B cell (primary cell): ENCODE measurements around the gene FBLN7. TPM values are rescaled to one million over a fixed set of nuclear protein-coding genes. Genes with fewer than 3 reads are reported as not detected.

Experiments
- ATAC-seq: fragments of 200-7000 bp; cut with Tn5 transposase; one replicate; pipeline ENCODE4 v1.10.0; 2021; ENCODE audit warnings: low read depth, mild to moderate bottlenecking, moderate number of reproducible peaks, moderate library complexity
- CTCF ChIA-PET: fragments of 350-600 bp; sonication (Branson Sonifier 250); formaldehyde crosslinking; loops from one replicate; lab custom pipeline; 2021; ENCODE audit warnings: antibody characterized with exemption, inconsistent platforms; lab: Charles Lee
- POLR2A ChIA-PET: fragments of 350-600 bp; sonication (Branson Sonifier 250); formaldehyde crosslinking; loops from one replicate; lab custom pipeline; 2021; ENCODE audit warnings: antibody characterized with exemption; lab: Charles Lee
- DNase-seq: peaks from one replicate; pipeline ENCODE4 v3.0.0; 2013
- H2AFZ ChIP-seq: 2 replicates; pipeline ENCODE4 v1.6.1; 2012; ENCODE audit warnings: mild to moderate bottlenecking, low read depth, low read length; ENCODE audit not compliant: insufficient read depth, poor library complexity, severe bottlenecking
- H3K27ac ChIP-seq, 2 donors: 1 replicate in 1 of 2; 2 replicates in 1 of 2; pipeline ENCODE4 v1.5.1; 2012 to 2013; ENCODE audit warnings: low read length in 2 of 2, mild to moderate bottlenecking in 2 of 2, moderate library complexity in 1 of 2
- H3K27me3 ChIP-seq, 4 experiments: fragments of 200-600 bp in 1 of 4; sonication (generic) in 1 of 4; replicated peaks in 1 of 4; 1 replicate in 2 of 4; 2 replicates in 2 of 4; pipeline versions ENCODE4 v1.6.1 to v1.7.0; 2013 to 2016; ENCODE audit warnings: low read length in 3 of 4, mild to moderate bottlenecking in 2 of 4, mixed read lengths in 1 of 4, moderate library complexity in 1 of 4; ENCODE audit not compliant: insufficient read depth in 4 of 4, control insufficient read depth in 3 of 4; ENCODE audit errors: control extremely low read depth in 1 of 4
- H3K36me3 ChIP-seq, 2 experiments: replicated peaks in 1 of 2; 1 replicate in 1 of 2; 2 replicates in 1 of 2; pipeline versions ENCODE4 v1.6.1 to v1.7.1; 2013; ENCODE audit warnings: low read length in 1 of 2; ENCODE audit not compliant: insufficient read depth in 2 of 2, control insufficient read depth in 1 of 2; ENCODE audit errors: control extremely low read depth in 1 of 2, extremely low read depth in 1 of 2
- H3K4me1 ChIP-seq, 2 donors: fragments of 200-600 bp in 1 of 2; sonication (generic) in 1 of 2; 1 replicate in 1 of 2; 2 replicates in 1 of 2; pipeline versions ENCODE4 v1.5.1 to v1.6.1; 2013 to 2017; ENCODE audit warnings: low read length in 2 of 2; ENCODE audit not compliant: control insufficient read depth in 2 of 2, insufficient read depth in 2 of 2
- H3K4me2 ChIP-seq: replicated peaks from 2 replicates; pipeline ENCODE3; 2012; ENCODE audit warnings: mild to moderate bottlenecking, low read depth, low read length; ENCODE audit not compliant: poor library complexity, severe bottlenecking
- H3K4me3 ChIP-seq, 5 experiments: fragments of 200-600 bp in 1 of 5; sonication (generic) in 1 of 5; 1 replicate in 3 of 5; 2 replicates in 2 of 5; pipeline versions ENCODE4 v1.5.1 to v1.7.0; 2011 to 2016; ENCODE audit warnings: low read length in 4 of 5, mild to moderate bottlenecking in 4 of 5, low read depth in 2 of 5, control low read depth in 1 of 5, moderate library complexity in 1 of 5; ENCODE audit not compliant: insufficient read depth in 1 of 5; ENCODE audit errors: control extremely low read depth in 1 of 5, extremely low read depth in 1 of 5
- H3K79me2 ChIP-seq: fragments of 200-600 bp; sonication (generic); one replicate; pipeline ENCODE4 v1.6.0; 2016; ENCODE audit warnings: low read length; ENCODE audit not compliant: control insufficient read depth, insufficient read depth
- H3K9ac ChIP-seq: fragments of 200-600 bp; sonication (generic); 2 replicates; pipeline ENCODE4 v1.6.1; 2017; ENCODE audit warnings: mild to moderate bottlenecking, low read length, moderate library complexity
- H3K9me3 ChIP-seq, 3 donors: one replicate each; pipeline versions ENCODE4 v1.6.1 to v1.7.1; 2013; ENCODE audit warnings: low read length in 2 of 3; ENCODE audit not compliant: control insufficient read depth in 2 of 3, insufficient read depth in 1 of 3; ENCODE audit errors: control extremely low read depth in 1 of 3
- H4K20me1 ChIP-seq: 2 replicates; pipeline ENCODE4 v1.6.0; 2012; ENCODE audit warnings: mild to moderate bottlenecking, low read length; ENCODE audit not compliant: insufficient read depth, control insufficient read depth, poor library complexity, severe bottlenecking
- H3K27ac Mint-ChIP-seq: one replicate; pipeline ENCODE4 v1.8.0; 2021; ENCODE audit warnings: mixed read lengths
- H3K27me3 Mint-ChIP-seq: one replicate; pipeline ENCODE4 v1.8.0; 2021; ENCODE audit warnings: mixed read lengths
- H3K4me1 Mint-ChIP-seq: one replicate; pipeline ENCODE4 v1.8.0; 2021; ENCODE audit warnings: mixed read lengths
- H3K4me3 Mint-ChIP-seq: one replicate; pipeline ENCODE4 v1.8.0; 2021; ENCODE audit warnings: mixed read lengths
- H3K9me3 Mint-ChIP-seq: one replicate; pipeline ENCODE4 v1.8.0; 2022; ENCODE audit warnings: mixed read lengths; ENCODE audit not compliant: insufficient read depth
- EZH2 ChIP-seq: IDR thresholded peaks from 2 replicates; pipeline ENCODE4 v1.6.1; 2012; ENCODE audit warnings: borderline replicate concordance, low read depth, mild to moderate bottlenecking, moderate library complexity, low read length; ENCODE audit not compliant: insufficient read depth, poor library complexity, severe bottlenecking
- WGBS: methylation state at CpG from one replicate; pipeline ENCODE4 v1.1.5; 2013; ENCODE audit warnings: missing lambda C conversion rate; ENCODE audit not compliant: insufficient coverage; 5-methylcytosine and 5-hydroxymethylcytosine counted together
- intact Hi-C: fragments of 100-400 bp; cut with micrococcal nuclease; formaldehyde crosslinking; loops from one replicate; pipeline ENCODE4 v1.10.0; 2022
- polyA plus RNA-seq: library from polyadenylated mRNA; depleted of rRNA; stranded (reverse); fragments of >200 nt; gene quantifications from 2 replicates; pipeline ENCODE4 v1.2.3, GENCODE V29; 2012
- total RNA-seq, 2 donors: library from RNA; stranded (reverse); fragments of 120-200 nt in 1 of 2; gene quantifications; 1 replicate in 1 of 2; 2 replicates in 1 of 2; pipeline versions ENCODE4 v1.2.3 to v1.2.4, GENCODE V29; 2013 to 2022
- TF ChIP-seq, protein P1 (sequence below): fragments of 200-600 bp; IDR thresholded peaks from one replicate; pipeline ENCODE4 v1.8.0; 2022; ENCODE audit warnings: antibody characterized with exemption, mild to moderate bottlenecking

The FBLN7 gene
- total and polyA plus RNA-seq, 2 donors (not counting 1 experiment from before 2014, with no cell fraction given), result 0.13 to 1.1 TPM

GRCh38 chr2:112133344-112133743 is 4.8 kb upstream of the FBLN7 start:
- H3K27me3 Mint-ChIP-seq, result peaks cover 10% of the 10 kb centered on the region

GRCh38 chr2:112134120-112134519 is 4.1 kb upstream of the FBLN7 start:
- Histone ChIP-seq H3K27me3 (peaks cover 0 to 19% (median 0%) of the 10 kb centered on the region in 4 experiments), H3K9me3 (peaks cover 0 to 5% (median 0%) of the 10 kb centered on the region in 3 donors), H3K4me2 (no peak overlapping the region), H3K36me3 (no peaks in the 10 kb centered on the region), H4K20me1 (no peaks in the 10 kb centered on the region), H3K9ac (no peak overlapping the region), H3K4me3 (no peak overlapping the region), H3K4me1 (peaks cover 8 to 13% of the 10 kb centered on the region in 2 donors), H3K27ac (no peak overlapping the region), H2AFZ (no peak overlapping the region), H3K79me2 (no peaks in the 10 kb centered on the region)
- CTCF ChIA-PET, result no interaction called here
- TF ChIP-seq EZH2, result no peak
- TF ChIP-seq, protein P1, sequence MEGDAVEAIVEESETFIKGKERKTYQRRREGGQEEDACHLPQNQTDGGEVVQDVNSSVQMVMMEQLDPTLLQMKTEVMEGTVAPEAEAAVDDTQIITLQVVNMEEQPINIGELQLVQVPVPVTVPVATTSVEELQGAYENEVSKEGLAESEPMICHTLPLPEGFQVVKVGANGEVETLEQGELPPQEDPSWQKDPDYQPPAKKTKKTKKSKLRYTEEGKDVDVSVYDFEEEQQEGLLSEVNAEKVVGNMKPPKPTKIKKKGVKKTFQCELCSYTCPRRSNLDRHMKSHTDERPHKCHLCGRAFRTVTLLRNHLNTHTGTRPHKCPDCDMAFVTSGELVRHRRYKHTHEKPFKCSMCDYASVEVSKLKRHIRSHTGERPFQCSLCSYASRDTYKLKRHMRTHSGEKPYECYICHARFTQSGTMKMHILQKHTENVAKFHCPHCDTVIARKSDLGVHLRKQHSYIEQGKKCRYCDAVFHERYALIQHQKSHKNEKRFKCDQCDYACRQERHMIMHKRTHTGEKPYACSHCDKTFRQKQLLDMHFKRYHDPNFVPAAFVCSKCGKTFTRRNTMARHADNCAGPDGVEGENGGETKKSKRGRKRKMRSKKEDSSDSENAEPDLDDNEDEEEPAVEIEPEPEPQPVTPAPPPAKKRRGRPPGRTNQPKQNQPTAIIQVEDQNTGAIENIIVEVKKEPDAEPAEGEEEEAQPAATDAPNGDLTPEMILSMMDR, result no peak
- Mint-ChIP-seq H3K27me3 (peaks cover 10% of the 10 kb centered on the region), H3K9me3 (no peaks in the 10 kb centered on the region), H3K4me3 (no peak overlapping the region), H3K27ac (no peak overlapping the region), H3K4me1 (peaks cover 8% of the 10 kb centered on the region)
- POLR2A ChIA-PET, result no interaction called here
- ATAC-seq (no peak), DNase-seq (no peak)
- 100% methylated on average over 2 of the region's 4 CpGs for WGBS
- intact Hi-C loops, result no loop called here

More at GRCh38 chr2:112133344-112133743, 4.8 kb upstream of the FBLN7 start:
- H3K9me3 Mint-ChIP-seq, result no peaks in the 10 kb centered on the region
- H3K4me3 Mint-ChIP-seq, result no peak overlapping the region
- Histone ChIP-seq H3K9me3 (peaks cover 0 to 5% (median 0%) of the 10 kb centered on the region in 3 donors), H3K79me2 (no peaks in the 10 kb centered on the region), H3K4me3 (no peak overlapping the region), H3K36me3 (no peaks in the 10 kb centered on the region), H2AFZ (no peak overlapping the region), H3K27me3 (peaks cover 0 to 15% (median 0%) of the 10 kb centered on the region in 4 experiments), H3K4me2 (no peak overlapping the region), H3K4me1 (peaks cover 8 to 9% of the 10 kb centered on the region in 2 donors), H3K9ac (no peak overlapping the region), H4K20me1 (no peaks in the 10 kb centered on the region), H3K27ac (no peak overlapping the region)
- H3K27ac Mint-ChIP-seq, result no peak overlapping the region
- intact Hi-C loops, result no loop called here
- peaks cover 8% of the 10 kb centered on the region for H3K4me1 Mint-ChIP-seq
- ChIA-PET POLR2A (no interaction called here), CTCF (no interaction called here)
- ATAC-seq, result no peak
- no peak for DNase-seq
- no peak for TF ChIP-seq EZH2
- TF ChIP-seq, protein P1, result no peak
